Epithelial cell of proximal tubule (primary cell): Measurements from ENCODE around the gene APEX1. TPM values are rescaled to one million over a fixed set of nuclear protein-coding genes. Genes with fewer than 3 reads are reported as not detected.
"Not testable (repeated sequence)": the region's sequence is repeated elsewhere in the genome, so short reads cannot be mapped to it uniquely, and the experiment has no call there.

Source experiments
- DNase-seq: peaks from one replicate; pipeline ENCODE4 v3.0.0-alpha.2; 2011; ENCODE audit warnings: low read depth
- H3K4me3 ChIP-seq: 2 replicates; pipeline ENCODE4 v1.5.1; 2011; ENCODE audit warnings: low read depth, mild to moderate bottlenecking, low read length
- CTCF ChIP-seq: conservative IDR thresholded peaks from 2 replicates; pipeline ENCODE4 v1.5.1; 2012; ENCODE audit warnings: low read depth, mild to moderate bottlenecking, low read length
- total RNA-seq: library from RNA; depleted of rRNA; stranded (reverse); fragments of >200 nt; gene quantifications from 2 replicates; pipeline ENCODE4 v1.2.3, GENCODE V29; 2015

Gene APEX1
- total RNA-seq, 1 donor from 2014 or later = 321 TPM

GRCh38 chr14:20436363-20436755 is 18.7 kb upstream of the APEX1 start:
- H3K4me3 ChIP-seq = no peak overlapping the region
- DNase-seq = no peak
- no peak for TF ChIP-seq CTCF

- H3K4me3 ChIP-seq = no peak overlapping the region
- no peak for DNase-seq
- TF ChIP-seq CTCF = no peak
These were observed 16.4 kb upstream of the APEX1 start for GRCh38 chr14:20438664-20439063.

- no peak overlapping the region for H3K4me3 ChIP-seq
- TF ChIP-seq CTCF = no peak
- DNase-seq = no peak
These were observed 14.6 kb upstream of the APEX1 start for GRCh38 chr14:20440465-20440864.

- no peak overlapping the region for H3K4me3 ChIP-seq
- peak; percentile 4 for TF ChIP-seq CTCF
- DNase-seq = no peak
These were observed 14.1 kb upstream of the APEX1 start for GRCh38 chr14:20440882-20441281.

GRCh38 chr14:20441461-20441860 is 13.6 kb upstream of the APEX1 start:
- H3K4me3 ChIP-seq = no peak overlapping the region
- no peak for TF ChIP-seq CTCF
- no peak for DNase-seq

GRCh38 chr14:20443650-20444049 is 11.4 kb upstream of the APEX1 start:
- not testable (repeated sequence) for DNase-seq

GRCh38 chr14:20446889-20447288 is 8.1 kb upstream of the APEX1 start:
- no peak overlapping the region for H3K4me3 ChIP-seq
- no peak for DNase-seq
- TF ChIP-seq CTCF = no peak

More at GRCh38 chr14:20443650-20444049, 11.4 kb upstream of the APEX1 start:
- not testable (repeated sequence) for H3K4me3 ChIP-seq

- not testable (repeated sequence) for DNase-seq, H3K4me3 ChIP-seq
These were observed 2.2 kb upstream of the APEX1 start for GRCh38 chr14:20452831-20453230.
